ENCODE data around the gene C21orf58. TPM values are rescaled to one million over a fixed set of nuclear protein-coding genes. Genes with fewer than 3 reads are reported as not detected.

The C21orf58 gene
- total RNA-seq, 2 donors from 2014 or later = 0.31 to 0.74 TPM

- peaks cover 96% of the 10 kb centered on the region for H3K36me3 ChIP-seq
- no peak for TF ChIP-seq CTCF (IDR thresholded peaks at IDR 0.05)
- no peak overlapping the region for H3K4me3 ChIP-seq
- DNase-seq (ENCODE audit: low spot score) = no peak
- H3K27ac ChIP-seq = peak overlapping the region; percentile 67 to 68
- H3K27me3 ChIP-seq = no peaks in the 10 kb centered on the region
- H3K9me3 ChIP-seq = no peaks in the 10 kb centered on the region
- H3K4me1 ChIP-seq = no peaks in the 10 kb centered on the region
Measured at GRCh38 chr21:46255758-46256337, 67.8 kb downstream of the C21orf58 start.

- Histone ChIP-seq H3K9me3 (no peaks in the 10 kb centered on the region), H3K36me3 (peaks cover 96% of the 10 kb centered on the region), H3K4me3 (no peak overlapping the region), H3K4me1 (no peaks in the 10 kb centered on the region), H3K27me3 (no peaks in the 10 kb centered on the region), H3K27ac (peak overlapping the region in 1 of 2 donors; percentile 68)
- TF ChIP-seq CTCF (IDR thresholded peaks at IDR 0.05) = no peak
- DNase-seq (ENCODE audit: low spot score) = no peak
Measured at GRCh38 chr21:46255166-46255565, 68.5 kb downstream of the C21orf58 start.

GRCh38 chr21:46254208-46254975, 69.3 kb downstream of the C21orf58 start:
- H3K9me3 ChIP-seq = no peaks in the 10 kb centered on the region
- no peak for DNase-seq (ENCODE audit: low spot score)
- no peaks in the 10 kb centered on the region for H3K27me3 ChIP-seq
- H3K4me1 ChIP-seq = no peaks in the 10 kb centered on the region
- peaks cover 96% of the 10 kb centered on the region for H3K36me3 ChIP-seq
- H3K27ac ChIP-seq = no peak overlapping the region
- no peak overlapping the region for H3K4me3 ChIP-seq
- no peak for TF ChIP-seq CTCF (IDR thresholded peaks at IDR 0.05)

GRCh38 chr21:46253610-46254124, 70.0 kb downstream of the C21orf58 start:
- no peak for TF ChIP-seq CTCF (IDR thresholded peaks at IDR 0.05)
- no peaks in the 10 kb centered on the region for H3K9me3 ChIP-seq
- H3K27me3 ChIP-seq = no peaks in the 10 kb centered on the region
- no peaks in the 10 kb centered on the region for H3K4me1 ChIP-seq
- H3K4me3 ChIP-seq = no peak overlapping the region
- no peak overlapping the region for H3K27ac ChIP-seq
- no peak for DNase-seq (ENCODE audit: low spot score)
- peaks cover 92% of the 10 kb centered on the region for H3K36me3 ChIP-seq

- no peak overlapping the region for H3K27ac ChIP-seq
- H3K4me1 ChIP-seq = no peaks in the 10 kb centered on the region
- H3K9me3 ChIP-seq = no peaks in the 10 kb centered on the region
- no peak overlapping the region for H3K4me3 ChIP-seq
- H3K27me3 ChIP-seq = no peaks in the 10 kb centered on the region
- TF ChIP-seq CTCF (IDR thresholded peaks at IDR 0.05) = no peak
- peaks cover 89% of the 10 kb centered on the region for H3K36me3 ChIP-seq
- DNase-seq (ENCODE audit: low spot score) = no peak
Measured at GRCh38 chr21:46252840-46253239, 70.8 kb downstream of the C21orf58 start.

Other genes with a start within 250 kb of the C21orf58 start
- gene COL6A2, start 225.8 kb downstream of the C21orf58 start, total RNA-seq = 100 to 1,000 TPM; 249 to 252 TPM
- gene FTCD, start 168.3 kb downstream of the C21orf58 start, total RNA-seq = under 1 TPM in 1 of 2 donors, not detected in 1; 0.24 TPM
- 10 to 100 TPM in 1 of 2 donors, 1 to 10 TPM in 1; 8.7 to 12.5 TPM for gene SPATC1L, start 139.4 kb downstream of the C21orf58 start, total RNA-seq
- gene LSS, start 95.1 kb downstream of the C21orf58 start, total RNA-seq = 10 to 100 TPM; 31.4 to 36.6 TPM
- gene MCM3AP, start 38.3 kb downstream of the C21orf58 start, total RNA-seq = 10 to 100 TPM; 35.7 to 45.4 TPM
- gene YBEY, start 37.5 kb downstream of the C21orf58 start, total RNA-seq = 10 to 100 TPM; 11.0 to 22.1 TPM
- gene PCNT, start 286 bp upstream of the C21orf58 start, total RNA-seq = 10 to 100 TPM; 31.7 to 40.3 TPM
- 10 to 100 TPM; 18.1 to 25.9 TPM for gene DIP2A, start 135.0 kb upstream of the C21orf58 start, total RNA-seq

All from right atrium auricular region (tissue), 2 donors.